SU-DHL-6 (cell line): Measurements from ENCODE around the gene CLDN14.

ENCODE experiments used
- H2AFZ ChIP-seq: fragments of 200-600 bp; sonication (generic); 2 replicates; pipeline ENCODE4 v1.6.1; 2014; ENCODE audit warnings: low read depth, mild to moderate bottlenecking, moderate library complexity, mixed read lengths, antibody characterized with exemption, low read length; ENCODE audit not compliant: severe bottlenecking
- H3F3A ChIP-seq: fragments of 200-600 bp; shearing (Covaris generic); 2 replicates; pipeline ENCODE4 v1.6.0; 2016; ENCODE audit warnings: antibody characterized with exemption, mild to moderate bottlenecking; ENCODE audit not compliant: insufficient read depth
- H3K27ac ChIP-seq: fragments of 200-600 bp; sonication (generic); 2 replicates; pipeline ENCODE4 v1.5.1; 2016; ENCODE audit warnings: low read depth, mild to moderate bottlenecking, low read length, moderate library complexity, mixed read lengths
- H3K27me3 ChIP-seq: fragments of 200-600 bp; sonication (generic), shearing (Covaris generic); 2 replicates; pipeline ENCODE4 v1.6.0; 2014; ENCODE audit warnings: mild to moderate bottlenecking, low read length
- H3K36me3 ChIP-seq: fragments of 200-600 bp; sonication (generic); 2 replicates; pipeline ENCODE4 v1.6.1; 2014; ENCODE audit warnings: mild to moderate bottlenecking, low read length, mixed read lengths
- H3K4me2 ChIP-seq: fragments of 300-600, 200-600 bp; shearing (Covaris generic), sonication (generic); 2 replicates; pipeline ENCODE4 v1.6.0; 2014; ENCODE audit warnings: low read length, low read depth, mild to moderate bottlenecking; ENCODE audit not compliant: poor library complexity, severe bottlenecking
- H3K4me3 ChIP-seq: fragments of 200-600 bp; sonication (generic); 2 replicates; pipeline ENCODE4 v1.5.1; 2014; ENCODE audit warnings: antibody characterized with exemption, low read length, mild to moderate bottlenecking, mixed read lengths; ENCODE audit not compliant: insufficient read depth, poor library complexity, severe bottlenecking
- H3K79me2 ChIP-seq: fragments of 200-600 bp; sonication (generic); 2 replicates; pipeline ENCODE4 v1.6.1; 2014; ENCODE audit warnings: mild to moderate bottlenecking, low read length, moderate library complexity; ENCODE audit not compliant: insufficient read depth
- H3K9ac ChIP-seq: fragments of 200-600 bp; sonication (generic); 2 replicates; pipeline ENCODE4 v1.7.0; 2014; ENCODE audit warnings: mild to moderate bottlenecking, low read length
- H3K9me2 ChIP-seq: fragments of 200-600 bp; sonication (generic); replicated peaks from 2 replicates; pipeline ENCODE4 v1.6.1; 2014; ENCODE audit warnings: low read length; ENCODE audit not compliant: insufficient read depth
- H3K9me3 ChIP-seq: fragments of 200-600 bp; sonication (generic); 2 replicates; pipeline ENCODE4 v1.6.1; 2014; ENCODE audit warnings: low read length, mixed read lengths; ENCODE audit not compliant: insufficient read depth
- H4K20me1 ChIP-seq: fragments of 200-600 bp; sonication (generic); 2 replicates; pipeline ENCODE4 v1.6.1; 2014; ENCODE audit warnings: low read depth, mild to moderate bottlenecking, antibody characterized with exemption, low read length, moderate library complexity, mixed read lengths
- EZH2phosphoT487 ChIP-seq: fragments of 200-600 bp; sonication (generic), shearing (Covaris generic); conservative IDR thresholded peaks from 2 replicates; pipeline ENCODE4 v1.6.1; 2018; ENCODE audit warnings: mild to moderate bottlenecking, antibody characterized with exemption, low read length, moderate library complexity, mixed read lengths
- TF ChIP-seq, protein P1 (sequence below): fragments of 200-600 bp; sonication (generic); IDR thresholded peaks from one replicate; pipeline ENCODE4 v1.5.1; 2017; ENCODE audit warnings: antibody characterized with exemption, mild to moderate bottlenecking, low read length, moderate library complexity; ENCODE audit not compliant: insufficient read depth, poor library complexity, severe bottlenecking

The CLDN14 gene

GRCh38 chr21:36482673-36483072 lies 2.8 kb upstream of the CLDN14 start:
- Histone ChIP-seq H3K27ac (no peak overlapping the region), H3K9me3 (no peaks in the 10 kb centered on the region), H2AFZ (no peak overlapping the region), H3K79me2 (no peaks in the 10 kb centered on the region), H4K20me1 (no peaks in the 10 kb centered on the region), H3K9me2 (no peaks in the 10 kb centered on the region), H3K27me3 (no peaks in the 10 kb centered on the region), H3K36me3 (no peaks in the 10 kb centered on the region), H3K4me2 (no peak overlapping the region), H3K9ac (no peak overlapping the region), H3K4me3 (no peak overlapping the region), H3F3A (no peaks in the 10 kb centered on the region)
- TF ChIP-seq, protein P1, sequence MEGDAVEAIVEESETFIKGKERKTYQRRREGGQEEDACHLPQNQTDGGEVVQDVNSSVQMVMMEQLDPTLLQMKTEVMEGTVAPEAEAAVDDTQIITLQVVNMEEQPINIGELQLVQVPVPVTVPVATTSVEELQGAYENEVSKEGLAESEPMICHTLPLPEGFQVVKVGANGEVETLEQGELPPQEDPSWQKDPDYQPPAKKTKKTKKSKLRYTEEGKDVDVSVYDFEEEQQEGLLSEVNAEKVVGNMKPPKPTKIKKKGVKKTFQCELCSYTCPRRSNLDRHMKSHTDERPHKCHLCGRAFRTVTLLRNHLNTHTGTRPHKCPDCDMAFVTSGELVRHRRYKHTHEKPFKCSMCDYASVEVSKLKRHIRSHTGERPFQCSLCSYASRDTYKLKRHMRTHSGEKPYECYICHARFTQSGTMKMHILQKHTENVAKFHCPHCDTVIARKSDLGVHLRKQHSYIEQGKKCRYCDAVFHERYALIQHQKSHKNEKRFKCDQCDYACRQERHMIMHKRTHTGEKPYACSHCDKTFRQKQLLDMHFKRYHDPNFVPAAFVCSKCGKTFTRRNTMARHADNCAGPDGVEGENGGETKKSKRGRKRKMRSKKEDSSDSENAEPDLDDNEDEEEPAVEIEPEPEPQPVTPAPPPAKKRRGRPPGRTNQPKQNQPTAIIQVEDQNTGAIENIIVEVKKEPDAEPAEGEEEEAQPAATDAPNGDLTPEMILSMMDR, result no peak
- no peak for TF ChIP-seq EZH2phosphoT487

DNA sequence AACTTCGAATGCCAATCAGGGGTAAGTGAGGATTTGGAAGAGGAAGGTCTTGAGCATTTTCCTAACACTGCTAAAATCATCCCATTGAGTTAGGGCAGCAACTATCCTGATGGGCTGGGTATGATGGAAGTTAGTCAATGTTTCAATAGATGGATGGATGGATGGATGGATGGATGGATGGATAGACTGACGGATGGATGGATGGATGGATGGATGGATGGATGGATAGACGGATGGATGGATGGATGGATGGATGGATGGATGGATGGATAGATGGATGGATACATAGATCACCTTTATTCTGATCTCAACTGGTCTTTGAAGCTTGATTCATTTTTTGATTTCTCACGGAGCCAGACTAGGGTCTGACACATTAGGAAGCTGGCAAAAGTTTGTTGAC lies 2.3 kb upstream of the CLDN14 start:
- Histone ChIP-seq H3K27me3 (no peaks in the 10 kb centered on the region), H3K27ac (no peak overlapping the region)

GRCh38 chr21:36481639-36482038 lies 1.7 kb upstream of the CLDN14 start:
- H3K9ac ChIP-seq, result no peak overlapping the region
- H3K4me2 ChIP-seq, result no peak overlapping the region
- H3K4me3 ChIP-seq, result no peak overlapping the region
- H3K27me3 ChIP-seq, result no peaks in the 10 kb centered on the region
- H2AFZ ChIP-seq, result no peak overlapping the region
- no peaks in the 10 kb centered on the region for H3K9me3 ChIP-seq
- TF ChIP-seq EZH2phosphoT487, result no peak
- TF ChIP-seq, protein P1, result no peak
- no peaks in the 10 kb centered on the region for H3K79me2 ChIP-seq
- H3K27ac ChIP-seq, result no peak overlapping the region
- no peaks in the 10 kb centered on the region for H3K36me3 ChIP-seq
- no peaks in the 10 kb centered on the region for H3F3A ChIP-seq
- no peaks in the 10 kb centered on the region for H3K9me2 ChIP-seq
- H4K20me1 ChIP-seq, result no peaks in the 10 kb centered on the region

More for the DNA sequence above, 2.3 kb upstream of the CLDN14 start:
- H3K9me2 ChIP-seq, result no peaks in the 10 kb centered on the region
- H3K9ac ChIP-seq, result no peak overlapping the region
- no peaks in the 10 kb centered on the region for H3K36me3 ChIP-seq
- no peaks in the 10 kb centered on the region for H3K79me2 ChIP-seq
- no peak overlapping the region for H3K4me3 ChIP-seq
- no peaks in the 10 kb centered on the region for H3F3A ChIP-seq
- TF ChIP-seq, protein P1, result no peak
- TF ChIP-seq EZH2phosphoT487, result no peak
- H4K20me1 ChIP-seq, result no peaks in the 10 kb centered on the region
- no peak overlapping the region for H2AFZ ChIP-seq
- H3K9me3 ChIP-seq, result no peaks in the 10 kb centered on the region
- no peak overlapping the region for H3K4me2 ChIP-seq

GRCh38 chr21:36480618-36481017 lies 696 bp upstream of the CLDN14 start:
- H3K4me2 ChIP-seq, result no peak overlapping the region
- no peaks in the 10 kb centered on the region for H4K20me1 ChIP-seq
- H3K9me3 ChIP-seq, result no peaks in the 10 kb centered on the region
- H3F3A ChIP-seq, result no peaks in the 10 kb centered on the region
- H3K4me3 ChIP-seq, result no peak overlapping the region
- no peaks in the 10 kb centered on the region for H3K27me3 ChIP-seq
- no peaks in the 10 kb centered on the region for H3K36me3 ChIP-seq
- no peaks in the 10 kb centered on the region for H3K9me2 ChIP-seq
- H3K79me2 ChIP-seq, result no peaks in the 10 kb centered on the region
- no peak overlapping the region for H2AFZ ChIP-seq
- no peak for TF ChIP-seq EZH2phosphoT487
- TF ChIP-seq, protein P1, result no peak
- no peak overlapping the region for H3K9ac ChIP-seq
- no peak overlapping the region for H3K27ac ChIP-seq
